ENCODE data around the gene RTN1.

- TF ChIP-seq CTCF (IDR thresholded peaks at IDR 0.05; ENCODE audit: insufficient read depth, low read length) (no peak), POLR2AphosphoS5 (IDR thresholded peaks at IDR 0.05; ENCODE audit: low read depth) (no peak), SPI1 (IDR thresholded peaks at IDR 0.05; ENCODE audit: borderline replicate concordance, low read depth) (no peak)
Measured at GRCh38 chr14:59588101-59588500, 282.5 kb downstream of the RTN1 start.

All from HL-60 (cell line).